HTR-8/SVneo (cell line): Measurements from ENCODE around the gene AK4.
"Not testable (repeated sequence)": the region's sequence is repeated elsewhere in the genome, so short reads cannot be mapped to it uniquely, and the experiment has no call there.

Experiments
- DNase-seq: peaks from one replicate; pipeline ENCODE4 v3.0.0; 2011; ENCODE audit warnings: low spot score, mixed read lengths; ENCODE audit not compliant: insufficient read length
- FAIRE-seq: peaks from 2 replicates; lab custom pipeline; 2011; peaks lifted over from hg19 to GRCh38; lab: Jason Lieb, UNC

Gene AK4

DNA sequence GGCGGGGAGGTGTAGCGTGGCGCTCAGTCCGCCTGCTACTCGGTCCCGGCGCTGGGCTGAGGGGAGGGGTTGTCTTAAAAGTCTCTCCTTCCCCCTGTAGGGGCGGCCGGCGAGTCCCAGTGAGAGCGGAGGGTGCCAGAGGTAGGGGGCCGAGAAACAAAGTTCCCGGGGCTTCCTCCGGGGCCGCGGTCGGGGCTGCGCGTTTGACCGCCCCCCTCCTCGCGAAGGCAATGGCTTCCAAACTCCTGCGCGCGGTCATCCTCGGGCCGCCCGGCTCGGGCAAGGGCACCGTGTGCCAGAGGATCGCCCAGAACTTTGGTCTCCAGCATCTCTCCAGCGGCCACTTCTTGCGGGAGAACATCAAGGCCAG is at the start of gene AK4:
Gene AK4 (plus strand): TSS at position 26 of the 370 bp plus-strand sequence. CDS start 205 bp downstream, at position 231.
- not testable (repeated sequence) for FAIRE-seq, DNase-seq

GRCh38 chr1:65103807-65104206 is 44.2 kb upstream of the AK4 start:
- no peak for DNase-seq
- FAIRE-seq: no peak

- no peak for DNase-seq
- no peak for FAIRE-seq
These were observed 43.0 kb upstream of the AK4 start for GRCh38 chr1:65104854-65105534.

DNA sequence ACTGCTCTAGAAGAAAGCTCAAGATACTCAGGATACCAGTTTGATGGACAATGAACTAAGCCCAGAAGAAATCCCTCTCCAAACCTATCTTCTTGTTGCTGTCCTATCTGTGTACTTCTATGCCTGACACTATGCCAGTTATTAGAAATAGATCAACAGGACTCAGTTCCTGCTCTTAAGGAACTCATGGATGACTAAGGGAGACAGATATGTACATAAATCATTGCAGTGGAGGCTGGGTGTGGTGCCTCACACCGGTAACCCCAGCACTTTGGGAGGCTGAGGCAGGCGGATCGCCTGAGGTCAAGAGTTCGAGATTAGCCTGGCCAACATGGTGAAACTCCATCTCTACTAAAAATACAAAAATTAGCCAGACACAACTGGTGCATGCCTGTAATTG is 42.4 kb upstream of the AK4 start:
- DNase-seq (no peak), FAIRE-seq (no peak)

- FAIRE-seq: no peak
- DNase-seq: no peak
These were observed 39.9 kb upstream of the AK4 start for GRCh38 chr1:65108025-65108642.

- FAIRE-seq (no peak), DNase-seq (no peak)
These were observed 38.5 kb upstream of the AK4 start for GRCh38 chr1:65109487-65109886.

- no peak for FAIRE-seq
- no peak for DNase-seq
These were observed 35.2 kb upstream of the AK4 start for GRCh38 chr1:65112811-65113210.

DNA sequence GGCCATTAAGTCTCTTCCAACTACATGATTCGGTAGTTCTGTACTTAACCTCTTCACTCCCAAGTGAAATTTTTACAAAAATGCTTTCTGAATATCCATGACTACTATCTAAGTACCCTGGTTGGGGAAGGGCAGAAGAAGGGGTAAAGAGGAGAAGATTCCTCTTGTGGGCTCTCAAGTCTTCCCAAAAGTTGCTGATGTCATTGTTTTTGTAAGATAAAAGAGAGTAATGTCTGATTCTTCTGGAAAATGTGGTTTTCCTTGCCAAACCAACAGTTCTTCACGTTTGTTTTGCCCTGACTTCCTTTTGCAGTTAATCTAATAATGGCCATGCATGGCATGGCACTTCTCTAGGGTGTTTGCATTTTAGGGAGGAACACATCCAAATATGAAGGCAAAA is 34.7 kb upstream of the AK4 start:
- no peak for FAIRE-seq
- DNase-seq: no peak

- no peak for DNase-seq
- no peak for FAIRE-seq
These were observed 33.7 kb upstream of the AK4 start for GRCh38 chr1:65114322-65114721.

- DNase-seq (no peak), FAIRE-seq (no peak)
These were observed 28.1 kb upstream of the AK4 start for GRCh38 chr1:65119951-65120350.

DNA sequence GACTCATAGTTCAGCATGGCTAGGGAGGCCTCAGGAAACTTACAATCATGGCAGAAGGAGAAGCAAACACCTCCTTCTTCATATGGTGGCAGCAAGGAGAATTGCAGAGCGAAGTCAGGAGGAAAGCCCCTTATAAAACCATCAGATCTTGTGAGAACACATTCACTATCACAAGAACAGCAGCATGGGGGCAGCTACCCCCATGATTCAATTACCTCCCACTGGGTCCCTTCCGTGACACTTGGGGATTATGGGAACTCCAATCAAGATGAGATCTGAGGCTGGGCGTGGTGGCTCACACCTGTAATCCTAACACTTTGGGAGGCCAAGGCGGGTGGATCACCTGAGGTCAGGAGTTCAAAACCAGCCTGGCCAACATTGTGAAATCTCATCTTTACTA is 18.9 kb upstream of the AK4 start:
- FAIRE-seq, DNase-seq: not testable (repeated sequence)

GRCh38 chr1:65138524-65138923 is 9.5 kb upstream of the AK4 start:
- DNase-seq: no peak
- FAIRE-seq: no peak

DNA sequence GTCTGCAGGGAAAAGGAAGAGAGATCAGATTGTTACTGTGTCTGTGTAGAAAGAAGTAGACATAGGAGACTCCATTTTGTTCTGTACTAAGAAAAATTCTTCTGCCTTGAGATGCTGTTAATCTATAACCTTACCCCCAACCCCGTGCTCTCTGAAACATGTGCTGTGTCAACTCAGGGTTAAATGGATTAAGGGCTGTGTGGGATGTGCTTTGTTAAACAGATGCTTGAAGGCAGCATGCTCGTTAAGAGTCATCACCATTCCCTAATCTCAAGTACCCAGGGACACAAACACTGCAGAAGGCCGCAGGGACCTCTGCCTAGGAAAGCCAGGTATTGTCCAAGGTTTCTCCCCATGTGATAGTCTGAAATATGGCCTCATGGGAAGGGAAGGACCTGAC is 8.2 kb upstream of the AK4 start:
- not testable (repeated sequence) for DNase-seq

GRCh38 chr1:65141394-65141793 is 6.6 kb upstream of the AK4 start:
- no peak for FAIRE-seq
- DNase-seq: no peak

More for the DNA sequence above, 8.2 kb upstream of the AK4 start:
- FAIRE-seq: not testable (repeated sequence)

- DNase-seq (no peak), FAIRE-seq (no peak)
These were observed 6.1 kb upstream of the AK4 start for GRCh38 chr1:65141918-65142317.

- FAIRE-seq: not testable (repeated sequence)
These were observed 4.8 kb upstream of the AK4 start for GRCh38 chr1:65143112-65143658.

DNA sequence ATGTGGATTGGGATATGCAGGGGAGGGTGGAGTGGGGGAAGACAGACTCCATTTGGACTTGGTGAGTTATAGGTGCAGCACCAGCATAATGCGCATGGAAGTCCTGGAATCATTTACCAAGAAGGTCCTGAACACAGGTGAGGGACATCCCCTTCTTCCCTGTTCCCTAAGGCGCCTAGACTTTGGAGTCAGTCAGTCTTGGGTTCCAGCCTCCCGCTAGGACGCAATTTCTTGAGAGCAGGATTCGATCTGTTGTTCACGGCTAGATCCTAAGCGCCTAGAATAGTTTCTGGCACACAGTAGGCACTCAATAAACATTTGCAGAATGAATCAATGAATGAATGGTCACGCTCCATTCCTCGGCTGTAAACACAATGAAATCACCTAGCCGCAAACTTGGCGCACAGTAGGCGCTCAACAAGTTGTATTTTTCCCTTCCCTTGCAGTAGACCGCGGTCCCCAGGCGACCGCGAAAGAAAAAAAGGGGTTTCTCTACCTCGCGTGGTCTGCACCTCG is 1.0 kb upstream of the AK4 start:
- FAIRE-seq (no peak), DNase-seq (no peak)

More at GRCh38 chr1:65143112-65143658, 4.8 kb upstream of the AK4 start:
- not testable (repeated sequence) for DNase-seq

GRCh38 chr1:65147424-65148177 is 402 bp upstream of the AK4 start:
- DNase-seq: peak; percentile 25
- peak; percentile 40 for FAIRE-seq

GRCh38 chr1:65148548-65149350 is 746 bp downstream of the AK4 start:
- no peak for FAIRE-seq

More at GRCh38 chr1:65148548-65149350, 746 bp downstream of the AK4 start:
- DNase-seq: peak; percentile 51
